Tracheal epithelial cell (primary cell): ENCODE data around the gene URB1. TPM values are rescaled to one million over a fixed set of nuclear protein-coding genes. Genes with fewer than 3 reads are reported as not detected.

ENCODE experiments used
- total RNA-seq: library from RNA; depleted of rRNA; stranded (reverse); fragments of >200 nt; gene quantifications from 2 replicates; pipeline ENCODE4 v1.2.1, GENCODE V29; 2014

The URB1 gene, protein sequence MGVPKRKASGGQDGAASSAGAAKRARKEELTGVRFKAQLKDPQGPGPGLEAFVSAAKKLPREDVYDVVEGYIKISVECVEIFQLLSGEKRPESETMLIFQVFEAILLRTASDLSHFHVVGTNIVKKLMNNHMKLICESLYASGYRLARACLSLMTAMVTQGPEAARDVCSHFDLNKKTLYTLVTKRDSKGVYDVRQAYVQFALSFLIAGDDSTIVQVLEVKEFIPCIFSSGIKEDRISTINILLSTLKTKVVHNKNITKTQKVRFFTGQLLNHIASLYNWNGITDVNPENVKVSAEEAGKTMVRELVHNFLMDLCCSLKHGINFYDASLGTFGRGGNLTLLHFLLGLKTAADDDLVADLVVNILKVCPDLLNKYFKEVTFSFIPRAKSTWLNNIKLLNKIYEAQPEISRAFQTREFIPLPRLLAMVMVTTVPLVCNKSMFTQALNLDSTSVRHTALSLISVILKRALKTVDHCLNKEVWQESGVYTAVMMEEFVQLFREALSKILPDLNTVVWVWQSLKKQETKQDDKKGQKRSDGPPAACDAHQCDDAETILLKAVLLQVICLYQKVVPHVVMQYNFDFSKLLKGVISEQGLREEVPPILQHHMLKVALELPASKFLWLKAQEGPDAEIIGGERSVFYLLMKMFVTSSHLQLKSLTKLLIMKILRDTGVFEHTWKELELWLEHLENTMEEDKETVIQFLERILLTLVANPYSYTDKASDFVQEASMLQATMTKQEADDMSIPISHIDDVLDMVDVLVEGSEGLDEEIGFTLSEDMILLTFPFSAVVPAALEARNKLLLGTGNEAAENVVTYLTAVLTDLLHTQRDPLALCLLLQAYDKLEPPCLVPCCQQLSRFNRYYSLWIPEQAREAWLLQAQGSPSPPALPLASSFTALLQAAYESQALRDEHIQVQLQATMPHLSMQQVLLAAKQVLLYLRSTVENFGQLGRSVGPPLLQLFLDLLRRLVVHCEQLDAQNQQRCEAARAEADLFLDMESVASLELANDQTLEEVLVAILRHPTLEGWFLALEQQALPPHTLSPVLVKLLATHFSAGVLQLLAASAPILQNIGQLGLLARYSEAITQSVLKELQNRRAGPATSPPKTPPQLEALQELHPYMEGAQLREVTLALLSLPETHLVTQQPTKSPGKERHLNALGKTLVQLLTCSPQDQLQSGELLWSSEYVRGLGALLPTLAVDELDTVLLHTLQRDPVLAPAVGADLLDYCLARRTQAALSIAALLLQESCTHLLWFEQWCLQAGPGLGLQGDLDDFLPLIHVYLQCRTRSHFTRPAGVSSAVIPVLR (N-terminal part only)
- total RNA-seq: 27.5 and 29.6 TPM in 2 replicates

DNA sequence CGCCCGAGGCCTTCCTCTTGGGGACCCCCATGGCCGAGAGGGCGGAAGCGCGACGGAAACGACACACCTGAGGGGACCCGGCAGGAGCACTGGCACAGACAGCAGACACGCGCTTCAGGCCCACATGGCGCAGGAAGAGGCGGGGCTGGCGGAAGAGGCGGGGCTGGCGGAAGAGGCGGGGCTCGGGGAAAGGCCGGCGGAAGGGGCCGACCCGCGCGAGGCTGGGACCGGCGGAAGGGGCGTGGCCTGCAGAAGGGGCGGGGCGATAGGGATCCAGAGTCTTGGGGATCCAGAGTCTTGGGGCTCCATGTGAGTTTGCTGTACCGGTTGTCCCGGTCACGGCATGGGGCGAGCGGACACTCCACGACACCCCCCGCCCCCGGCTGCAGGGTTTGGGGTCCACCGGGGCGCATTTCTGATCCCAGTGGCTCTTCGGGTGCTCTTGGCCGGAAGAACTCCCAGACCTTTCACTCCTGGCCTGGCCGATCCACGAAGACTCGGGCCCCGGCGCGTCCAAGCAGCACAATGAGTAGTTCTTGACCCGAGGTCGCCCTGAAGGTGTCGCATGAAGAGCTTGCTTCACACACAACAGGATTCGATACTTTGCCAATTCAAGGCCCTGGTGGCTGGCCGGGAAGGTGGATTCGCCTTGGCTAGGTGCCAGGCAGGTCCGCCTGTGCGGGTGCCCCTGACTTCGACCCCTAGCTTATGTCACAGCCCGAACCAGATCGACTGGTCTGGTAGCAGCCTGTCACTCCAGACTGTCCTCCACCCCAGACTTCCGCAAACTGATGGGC lies at the start of gene URB1:
TSS of gene URB1 (minus strand) at position 133 of the 797 bp plus-strand sequence. CDS start at position 31, 102 bp downstream.

DNA sequence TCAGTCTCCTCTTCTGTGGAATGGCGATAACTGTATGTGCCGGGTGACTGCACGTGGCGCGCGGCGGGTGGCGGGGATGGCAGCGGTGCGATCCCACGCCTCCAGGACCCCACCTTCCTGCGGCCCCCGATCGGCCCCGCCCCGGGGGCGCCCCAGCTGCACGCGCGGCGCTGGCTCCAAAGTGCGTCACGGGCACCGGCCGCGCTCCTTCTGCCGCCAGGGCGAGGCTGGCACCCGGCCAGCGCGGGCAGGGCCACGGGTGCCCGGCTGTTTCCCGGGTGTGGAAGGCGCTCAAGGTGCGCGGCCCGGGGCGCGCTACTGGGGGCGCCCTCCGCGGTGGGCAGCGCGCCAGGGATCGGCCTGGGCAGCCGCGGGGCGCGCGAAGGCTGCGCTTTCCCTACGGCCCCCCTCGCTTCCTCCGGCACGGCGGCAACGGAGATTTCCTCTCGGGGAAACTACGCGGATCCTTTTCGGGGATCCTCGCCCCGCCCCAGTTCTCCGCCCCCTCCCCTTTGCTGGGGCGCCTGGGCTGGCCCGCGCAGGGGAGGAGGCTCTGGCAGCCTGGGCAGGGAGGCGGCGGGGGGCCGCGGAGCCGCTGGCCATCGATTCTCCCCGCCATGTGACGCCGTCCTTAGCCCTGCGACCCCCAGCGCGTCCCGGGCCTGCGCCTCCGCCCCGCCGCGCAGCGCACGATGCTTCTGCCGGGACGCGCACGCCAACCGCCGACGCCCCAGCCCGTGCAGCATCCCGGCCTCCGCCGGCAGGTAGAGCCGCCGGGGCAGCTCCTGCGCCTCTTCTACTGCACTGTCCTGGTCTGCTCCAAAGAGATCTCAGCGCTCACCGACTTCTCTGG lies 19.6 kb upstream of the URB1 start, which contains the start of gene EVA1C:
TSS of gene EVA1C (plus strand) at position 545 of the 853 bp plus-strand sequence. CDS start at position 693, 148 bp downstream.

DNA sequence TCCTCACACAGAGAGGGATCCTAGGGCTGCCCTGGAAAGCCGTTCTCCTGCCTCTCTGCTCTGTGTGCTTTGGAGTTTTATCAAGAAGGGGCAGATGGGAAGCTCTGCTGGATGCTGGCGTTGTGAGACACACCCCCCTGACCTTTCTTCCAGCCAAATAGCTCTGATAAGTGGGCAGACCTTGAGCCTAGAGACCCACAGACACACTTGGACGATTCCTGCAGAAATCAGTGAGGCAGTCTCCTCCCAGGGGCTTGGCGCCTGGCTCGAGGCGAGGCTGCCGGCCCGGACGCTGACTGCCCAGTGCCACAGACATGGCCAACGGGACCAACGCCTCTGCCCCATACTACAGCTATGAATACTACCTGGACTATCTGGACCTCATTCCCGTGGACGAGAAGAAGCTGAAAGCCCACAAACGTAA lies 94.1 kb downstream of the URB1 start, which contains the start of gene MRAP:
TSS of gene MRAP (plus strand) at position 198 of the 424 bp plus-strand sequence. CDS start at position 315, 117 bp downstream.

DNA sequence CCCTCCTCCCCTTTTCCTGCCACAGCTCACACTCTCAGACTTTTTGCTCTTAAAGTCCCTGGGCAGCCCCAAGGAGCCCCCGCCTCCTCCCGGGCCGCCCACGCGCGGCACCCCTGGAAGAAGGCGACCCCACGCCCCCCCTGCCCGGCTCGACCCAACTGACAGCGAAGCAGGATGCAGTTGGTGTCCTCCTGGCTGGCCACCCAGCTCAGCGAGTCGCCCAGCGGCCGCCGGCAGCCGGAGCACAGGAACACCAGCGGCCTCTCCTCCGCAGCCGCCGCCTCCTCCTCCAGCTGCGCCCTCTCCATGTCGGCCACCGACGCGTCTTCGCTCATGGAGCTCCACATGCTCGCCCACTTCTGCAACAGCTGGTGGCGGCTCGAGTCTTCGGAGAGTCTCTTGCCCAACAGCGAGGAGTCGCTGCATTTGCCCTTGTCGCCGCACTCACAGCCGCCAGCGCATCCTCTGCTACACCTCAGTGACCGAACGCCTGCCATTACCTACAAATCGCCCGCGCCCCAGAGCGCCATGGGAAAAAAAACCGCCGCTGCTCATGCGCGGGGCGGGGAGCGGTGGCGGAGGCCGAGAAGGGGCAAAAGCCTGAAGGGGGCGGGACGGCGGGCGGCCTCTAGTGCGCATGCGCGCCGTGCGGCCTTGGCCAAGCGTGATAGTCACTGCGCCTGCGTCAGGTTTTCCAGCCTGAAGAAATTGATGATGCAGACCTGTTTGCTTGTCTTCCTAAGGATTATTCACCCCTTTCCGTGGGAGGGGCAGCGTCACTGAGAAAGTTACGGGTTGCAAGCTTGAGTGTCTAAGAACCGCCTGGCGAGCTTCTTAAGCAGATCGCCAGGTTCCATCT lies 114.1 kb downstream of the URB1 start, which contains the start of gene MIS18A:
TSS of gene MIS18A (minus strand) at position 532 of the 859 bp plus-strand sequence. CDS start at position 497, 35 bp downstream.

Other genes with a start within 250 kb of the URB1 start
- 4.0 and 4.8 TPM in 2 replicates for gene MIS18A, start 114.0 kb downstream of the URB1 start, total RNA-seq
- not detected in 2 replicates for gene MRAP, start 94.2 kb downstream of the URB1 start, total RNA-seq
- gene EVA1C, start 19.7 kb upstream of the URB1 start, total RNA-seq: 6.0 and 25.2 TPM in 2 replicates
- 0.24 and 1.5 TPM in 2 replicates for gene TCP10L, start 192.5 kb upstream of the URB1 start, total RNA-seq
- gene CFAP298, start 219.4 kb upstream of the URB1 start, total RNA-seq: 38.6 and 48.0 TPM in 2 replicates